ENCODE data around the gene RIOK1.

RIOK1 gene

DNA sequence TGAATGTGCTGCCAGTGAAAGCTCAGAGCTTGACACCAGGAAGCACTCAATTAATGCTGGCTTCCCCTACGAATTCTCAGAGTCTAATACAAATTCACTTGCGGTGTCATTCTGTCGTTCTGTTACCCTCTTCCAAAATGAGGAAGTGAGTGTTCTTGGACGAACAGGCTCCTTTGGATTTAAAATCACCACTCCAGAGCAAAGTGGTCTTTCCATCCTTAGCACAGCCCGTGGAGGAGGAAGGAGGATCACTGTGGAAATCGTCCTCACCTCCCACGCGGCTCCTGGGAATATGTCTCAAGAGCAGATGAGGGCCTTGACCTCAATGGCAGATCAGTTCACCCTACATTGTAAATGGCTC, 41.7 kb downstream of the RIOK1 start:
- DNase-seq (ENCODE audit: low read depth), result no peak
- TF ChIP-seq, protein P1, sequence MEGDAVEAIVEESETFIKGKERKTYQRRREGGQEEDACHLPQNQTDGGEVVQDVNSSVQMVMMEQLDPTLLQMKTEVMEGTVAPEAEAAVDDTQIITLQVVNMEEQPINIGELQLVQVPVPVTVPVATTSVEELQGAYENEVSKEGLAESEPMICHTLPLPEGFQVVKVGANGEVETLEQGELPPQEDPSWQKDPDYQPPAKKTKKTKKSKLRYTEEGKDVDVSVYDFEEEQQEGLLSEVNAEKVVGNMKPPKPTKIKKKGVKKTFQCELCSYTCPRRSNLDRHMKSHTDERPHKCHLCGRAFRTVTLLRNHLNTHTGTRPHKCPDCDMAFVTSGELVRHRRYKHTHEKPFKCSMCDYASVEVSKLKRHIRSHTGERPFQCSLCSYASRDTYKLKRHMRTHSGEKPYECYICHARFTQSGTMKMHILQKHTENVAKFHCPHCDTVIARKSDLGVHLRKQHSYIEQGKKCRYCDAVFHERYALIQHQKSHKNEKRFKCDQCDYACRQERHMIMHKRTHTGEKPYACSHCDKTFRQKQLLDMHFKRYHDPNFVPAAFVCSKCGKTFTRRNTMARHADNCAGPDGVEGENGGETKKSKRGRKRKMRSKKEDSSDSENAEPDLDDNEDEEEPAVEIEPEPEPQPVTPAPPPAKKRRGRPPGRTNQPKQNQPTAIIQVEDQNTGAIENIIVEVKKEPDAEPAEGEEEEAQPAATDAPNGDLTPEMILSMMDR (conservative IDR thresholded peaks at IDR 0.05; ENCODE audit: control insufficient read depth, insufficient read depth, low read depth, low read length), result no peak
- no peak overlapping the region for H3K4me3 ChIP-seq (ENCODE audit: control insufficient read depth, low read depth, low read length)

DNA sequence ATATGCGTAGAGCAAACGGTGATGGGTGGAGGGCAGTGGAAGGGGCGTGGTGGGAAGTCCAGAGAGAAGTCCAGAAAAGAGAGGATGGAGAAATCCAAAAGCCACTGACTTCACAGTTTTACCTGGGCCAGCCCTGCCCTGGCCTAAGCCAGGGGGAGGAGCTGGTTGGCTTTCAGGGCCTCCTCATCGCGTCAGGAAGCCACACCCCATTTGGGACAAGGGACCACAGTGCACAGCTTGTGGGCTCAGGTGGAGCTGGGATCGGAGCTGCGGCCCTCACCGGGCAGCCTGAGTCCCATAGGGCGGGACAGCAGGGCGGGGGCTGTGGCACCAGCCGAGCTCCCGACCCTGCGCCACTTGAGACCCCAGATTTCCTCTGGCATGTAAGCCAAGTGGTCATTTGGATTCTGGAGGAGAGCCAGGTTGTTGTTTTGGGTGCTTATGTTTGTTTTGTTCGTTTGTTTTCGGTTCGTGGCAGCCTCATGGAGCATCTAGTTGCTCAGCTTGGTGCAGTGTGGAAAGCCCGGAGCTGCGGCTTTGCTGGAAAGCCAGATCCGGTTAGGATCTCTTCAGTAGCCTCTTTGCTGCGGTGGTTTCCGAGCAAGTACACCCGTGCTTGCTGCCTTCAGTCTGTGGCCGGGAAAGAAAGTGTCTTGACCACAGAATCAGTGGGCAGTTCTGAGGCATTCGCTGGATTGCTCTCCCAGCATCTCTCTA, 42.2 kb downstream of the RIOK1 start:
- TF ChIP-seq, protein P1 (conservative IDR thresholded peaks at IDR 0.05; ENCODE audit: control insufficient read depth, insufficient read depth, low read depth, low read length), result no peak
- no peak overlapping the region for H3K4me3 ChIP-seq (ENCODE audit: control insufficient read depth, low read depth, low read length)
- peak; percentile 33 for DNase-seq (ENCODE audit: low read depth)

DNA sequence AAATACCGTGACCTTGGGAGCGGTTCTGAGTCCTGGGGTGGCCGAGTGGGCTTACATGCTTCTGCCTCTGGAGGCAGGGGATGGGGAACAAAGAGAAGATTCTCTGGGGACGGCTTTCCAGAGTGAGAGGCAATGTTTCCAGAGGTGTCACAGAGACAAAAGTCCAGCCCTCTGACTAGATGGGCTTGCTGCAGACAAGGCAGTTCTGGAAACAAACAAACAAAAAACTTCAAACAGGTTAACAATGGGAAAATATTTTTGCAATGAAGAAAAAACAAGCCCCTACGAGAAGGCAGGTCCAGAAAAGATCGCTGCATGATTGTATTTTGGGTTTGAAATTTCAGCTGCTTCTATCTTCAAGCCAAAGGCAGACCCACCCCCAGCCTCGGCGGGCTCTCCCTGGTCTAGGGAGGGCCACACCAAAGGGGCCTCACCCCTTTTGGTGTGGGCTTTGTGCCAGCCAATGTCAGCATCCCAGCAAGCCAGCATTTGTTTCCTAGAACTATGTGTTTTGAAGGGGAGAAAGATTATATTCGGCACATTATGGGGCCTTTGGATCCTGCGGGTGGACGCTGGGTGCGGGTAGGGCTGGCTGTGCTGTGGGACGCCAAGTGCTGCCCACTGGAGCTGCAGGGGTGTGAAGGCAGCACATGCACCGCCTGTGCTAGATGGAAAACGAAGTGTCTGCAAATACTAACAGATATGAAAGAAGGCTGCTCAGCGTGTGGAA, 42.9 kb downstream of the RIOK1 start:
- no peak for DNase-seq (ENCODE audit: low read depth)
- H3K4me3 ChIP-seq (ENCODE audit: control insufficient read depth, low read depth, low read length), result no peak overlapping the region
- TF ChIP-seq, protein P1 (conservative IDR thresholded peaks at IDR 0.05; ENCODE audit: control insufficient read depth, insufficient read depth, low read depth, low read length), result no peak

DNA sequence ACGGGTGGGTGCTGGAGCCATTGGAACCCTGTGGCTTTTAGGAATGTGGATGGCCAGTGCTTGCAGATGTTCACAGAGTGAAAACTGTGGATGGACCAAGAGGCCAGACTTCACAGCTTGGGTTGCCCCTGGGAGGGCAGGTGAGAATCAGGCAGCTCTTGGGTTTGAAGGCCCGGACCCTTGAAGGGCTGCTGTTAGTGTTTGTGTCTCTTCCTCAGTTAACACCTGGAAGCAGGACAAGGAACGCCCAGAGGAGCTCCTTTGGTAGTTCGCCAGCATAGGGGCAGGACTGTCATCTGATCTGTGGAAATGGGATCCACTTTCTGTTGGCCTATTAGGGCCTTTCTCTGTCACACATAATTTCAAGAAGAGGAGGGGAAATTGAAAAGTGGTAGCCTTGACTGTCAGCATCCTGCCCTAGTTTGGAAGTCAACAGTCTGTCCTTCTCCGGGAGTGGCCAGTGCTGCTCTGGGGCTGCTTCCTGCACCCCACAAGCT, 43.6 kb downstream of the RIOK1 start:
- no peak overlapping the region for H3K4me3 ChIP-seq (ENCODE audit: control insufficient read depth, low read depth, low read length)
- TF ChIP-seq, protein P1 (conservative IDR thresholded peaks at IDR 0.05; ENCODE audit: control insufficient read depth, insufficient read depth, low read depth, low read length), result no peak
- no peak for DNase-seq (ENCODE audit: low read depth)

DNA sequence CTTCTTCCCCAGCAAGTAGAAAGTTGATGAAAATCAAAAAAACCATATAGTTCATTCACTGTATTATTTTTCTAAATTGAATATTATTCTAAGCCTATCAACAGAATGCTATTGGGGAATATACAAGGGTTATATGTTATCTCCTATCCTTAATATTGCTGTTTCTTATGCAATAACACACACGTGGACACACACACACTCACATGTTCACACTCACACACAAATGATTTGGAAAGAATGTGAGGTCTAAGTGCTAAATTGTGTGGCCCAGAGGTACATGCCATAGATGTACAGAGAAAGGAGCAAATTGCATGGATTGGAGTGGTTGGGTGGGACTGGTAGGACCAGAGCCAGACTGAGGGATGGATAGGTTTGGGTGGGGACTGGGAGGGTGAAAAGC, 45.1 kb downstream of the RIOK1 start:
- TF ChIP-seq, protein P1 (conservative IDR thresholded peaks at IDR 0.05; ENCODE audit: control insufficient read depth, insufficient read depth, low read depth, low read length), result no peak
- DNase-seq (ENCODE audit: low read depth), result no peak
- H3K4me3 ChIP-seq (ENCODE audit: control insufficient read depth, low read depth, low read length), result no peak overlapping the region

DNA sequence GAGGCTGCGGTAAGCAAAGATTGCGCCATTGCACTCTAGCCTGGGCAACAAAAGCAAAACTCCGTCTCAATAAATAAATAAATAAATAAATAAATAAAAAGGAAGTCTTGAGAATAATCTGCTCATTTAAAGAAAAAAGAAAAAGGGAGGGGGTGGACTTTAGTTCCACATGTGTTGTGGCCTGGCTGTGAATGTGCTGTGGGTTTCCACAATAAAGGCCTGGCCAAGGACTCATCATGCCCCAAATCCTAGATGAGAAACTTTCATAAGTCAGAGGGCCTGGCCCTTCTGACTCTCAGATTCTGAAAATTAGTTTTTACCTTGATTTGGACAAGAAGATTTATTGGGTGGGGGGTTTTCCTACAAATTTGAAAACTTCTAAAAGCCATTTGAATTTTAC, 48.4 kb downstream of the RIOK1 start:
- TF ChIP-seq, protein P1 (conservative IDR thresholded peaks at IDR 0.05; ENCODE audit: control insufficient read depth, insufficient read depth, low read depth, low read length), result no peak
- no peak for DNase-seq (ENCODE audit: low read depth)
- H3K4me3 ChIP-seq (ENCODE audit: control insufficient read depth, low read depth, low read length), result no peak overlapping the region

All from fibroblast of mammary gland (primary cell).